Mesenchymal stem cell (in vitro differentiated cells and primary cell): ENCODE results near the gene ACTRT2.

Experiments used
- DNase-seq: peaks from one replicate; pipeline ENCODE4 v3.0.0-alpha.2; 2013
- H2AFZ ChIP-seq: one replicate; pipeline ENCODE4 v1.6.1; 2013; ENCODE audit warnings: low read depth, mild to moderate bottlenecking, control low read depth, inconsistent platforms, low read length, moderate library complexity
- H2AK5ac ChIP-seq: 2 replicates; pipeline ENCODE4 v1.6.1; 2013; ENCODE audit warnings: low read length, moderate library complexity, mild to moderate bottlenecking, inconsistent platforms; ENCODE audit not compliant: severe bottlenecking
- H2BK120ac ChIP-seq: one replicate; pipeline ENCODE4 v1.6.1; 2013; ENCODE audit warnings: low read depth, mild to moderate bottlenecking, inconsistent platforms, low read length, moderate library complexity
- H2BK12ac ChIP-seq, 2 experiments: one replicate each; pipeline ENCODE4 v1.6.1; 2013; ENCODE audit warnings: inconsistent platforms in 2 of 2, low read length in 2 of 2, mild to moderate bottlenecking in 2 of 2, moderate library complexity in 2 of 2, control low read depth in 1 of 2
- H2BK15ac ChIP-seq: one replicate; pipeline ENCODE4 v1.6.1; 2013; ENCODE audit warnings: mild to moderate bottlenecking, low read depth, inconsistent platforms; ENCODE audit not compliant: poor library complexity, severe bottlenecking
- H2BK5ac ChIP-seq: 2 replicates; pipeline ENCODE4 v1.6.1; 2013; ENCODE audit warnings: low read depth, mild to moderate bottlenecking, low read length, control low read depth, inconsistent platforms; ENCODE audit not compliant: poor library complexity, severe bottlenecking
- H3K14ac ChIP-seq, 2 experiments: one replicate each; pipeline ENCODE4 v1.6.1; 2013; ENCODE audit warnings: inconsistent platforms in 2 of 2, low read length in 2 of 2, control low read depth in 1 of 2, mild to moderate bottlenecking in 1 of 2, moderate library complexity in 1 of 2
- H3K18ac ChIP-seq, 2 experiments: one replicate each; pipeline ENCODE4 v1.6.1; 2013; ENCODE audit warnings: inconsistent platforms in 2 of 2, low read length in 2 of 2, control low read depth in 1 of 2, low read depth in 1 of 2, mild to moderate bottlenecking in 1 of 2
- H3K23ac ChIP-seq, 2 experiments: one replicate each; pipeline ENCODE4 v1.6.1; 2013; ENCODE audit warnings: inconsistent platforms in 2 of 2, low read length in 2 of 2, mild to moderate bottlenecking in 2 of 2, moderate library complexity in 2 of 2, control low read depth in 1 of 2
- H3K27ac ChIP-seq: 2 replicates; pipeline ENCODE4 v1.5.1; 2013; ENCODE audit warnings: mild to moderate bottlenecking, moderate library complexity, low read length, control low read depth, inconsistent platforms; ENCODE audit not compliant: poor library complexity, severe bottlenecking
- H3K27me3 ChIP-seq, 2 experiments: 2 replicates each; pipeline versions ENCODE4 v1.6.1 to v1.7.0; 2013; ENCODE audit warnings: low read length in 2 of 2, mild to moderate bottlenecking in 2 of 2, moderate library complexity in 2 of 2, control low read depth in 1 of 2, inconsistent platforms in 1 of 2; ENCODE audit not compliant: control insufficient read depth in 1 of 2, insufficient read depth in 1 of 2
- H3K36me3 ChIP-seq, 2 experiments: 2 replicates each; pipeline versions ENCODE4 v1.6.1 to v1.7.0; 2013; ENCODE audit warnings: low read length in 2 of 2, control low read depth in 1 of 2, inconsistent platforms in 1 of 2, low read depth in 1 of 2, mild to moderate bottlenecking in 1 of 2; ENCODE audit not compliant: insufficient read depth in 2 of 2, control insufficient read depth in 1 of 2
- H3K4ac ChIP-seq, 2 experiments: one replicate each; pipeline ENCODE4 v1.6.1; 2013; ENCODE audit warnings: inconsistent platforms in 2 of 2, low read length in 2 of 2, mild to moderate bottlenecking in 2 of 2, moderate library complexity in 2 of 2, control low read depth in 1 of 2, low read depth in 1 of 2
- H3K4me1 ChIP-seq: 2 replicates; pipeline ENCODE4 v1.6.1; 2013; ENCODE audit warnings: low read depth, low read length, control low read depth; ENCODE audit not compliant: control insufficient read depth, insufficient read depth
- H3K4me2 ChIP-seq: 2 replicates; pipeline ENCODE4 v1.6.1; 2013; ENCODE audit warnings: low read length, mild to moderate bottlenecking, inconsistent platforms; ENCODE audit not compliant: poor library complexity, severe bottlenecking
- H3K4me3 ChIP-seq, 2 experiments: 2 replicates each; pipeline versions ENCODE4 v1.5.1 to v1.7.0; 2013; ENCODE audit warnings: low read length in 2 of 2, mild to moderate bottlenecking in 2 of 2, control low read depth in 1 of 2, low read depth in 1 of 2; ENCODE audit not compliant: insufficient read depth in 1 of 2
- H3K79me1 ChIP-seq: replicated peaks from 2 replicates; pipeline ENCODE4 v1.6.1; 2013; ENCODE audit warnings: mild to moderate bottlenecking, control low read depth, low read length, inconsistent platforms; ENCODE audit not compliant: poor library complexity, severe bottlenecking
- H3K9ac ChIP-seq: 2 replicates; pipeline ENCODE4 v1.7.0; 2013; ENCODE audit warnings: mild to moderate bottlenecking, low read length, moderate library complexity
- H3K9me3 ChIP-seq: 2 replicates; pipeline ENCODE4 v1.7.0; 2013; ENCODE audit warnings: mild to moderate bottlenecking, low read length; ENCODE audit not compliant: control insufficient read depth
- H4K8ac ChIP-seq: one replicate; pipeline ENCODE4 v1.6.1; 2013; ENCODE audit warnings: inconsistent platforms, mild to moderate bottlenecking, low read length, moderate library complexity
- H4K91ac ChIP-seq: one replicate; pipeline ENCODE4 v1.6.1; 2013; ENCODE audit warnings: mild to moderate bottlenecking, low read length, inconsistent platforms
- WGBS: methylation state at CpG from one replicate; pipeline ENCODE4 v1.1.7; 2013; ENCODE audit warnings: mixed read lengths; 5-methylcytosine and 5-hydroxymethylcytosine counted together

The ACTRT2 gene

DNA sequence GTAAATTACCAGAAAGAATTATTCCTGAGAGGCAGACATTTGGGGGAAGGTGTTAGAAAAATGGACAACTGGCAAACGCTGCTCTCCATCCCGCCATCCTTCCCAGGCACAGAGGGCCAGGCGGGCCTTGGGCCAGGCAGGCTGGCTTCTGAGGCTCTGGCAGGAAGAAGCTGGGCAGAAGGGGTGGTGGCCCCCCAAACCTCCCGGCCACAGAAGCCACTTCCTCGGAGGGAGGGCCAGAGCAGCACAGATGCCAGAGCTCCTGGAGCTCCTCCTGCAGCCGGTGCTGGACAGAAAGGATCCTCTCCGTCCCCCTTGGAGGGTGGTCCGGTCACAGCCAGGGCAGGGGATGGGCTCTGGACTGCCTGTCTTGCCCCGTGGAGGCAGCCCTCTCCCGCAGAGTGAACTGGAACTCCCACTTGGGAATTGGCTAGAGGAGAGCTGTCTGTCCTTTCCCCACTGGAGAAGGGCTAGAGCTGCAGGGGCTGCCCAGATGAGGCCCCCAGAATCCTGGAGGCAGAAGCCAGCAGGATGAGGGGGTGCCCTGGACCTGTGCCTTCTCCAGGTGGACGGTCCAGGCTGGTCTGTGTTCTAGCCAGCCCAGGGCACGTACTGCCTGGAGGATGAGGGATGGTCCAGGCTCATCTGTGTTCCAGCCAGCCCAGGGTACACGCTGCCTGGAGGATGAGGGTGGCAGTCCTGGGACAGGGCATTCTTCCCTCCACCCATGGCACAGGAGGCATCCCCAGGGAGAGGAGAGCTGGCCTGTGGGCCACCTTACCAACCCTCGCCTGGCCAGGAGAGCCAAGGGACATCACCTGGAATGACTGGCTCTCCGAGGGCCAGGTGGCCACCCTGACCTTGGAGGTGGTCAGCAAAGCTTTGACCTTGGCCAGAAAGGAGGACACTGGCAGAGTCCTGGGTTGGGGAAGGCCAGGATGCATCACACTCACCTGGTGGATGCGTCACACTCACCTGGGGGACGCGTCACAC lies 47.4 kb upstream of the ACTRT2 start:
- Histone ChIP-seq H3K14ac (no peak overlapping the region), H4K91ac (no peak overlapping the region), H3K9ac (no peak overlapping the region), H2AK5ac (no peak overlapping the region), H4K8ac (no peak overlapping the region), H2BK120ac (no peak overlapping the region), H2AFZ (no peak overlapping the region), H3K4me3 (no peak overlapping the region), H3K23ac (no peak overlapping the region), H3K36me3 (no peaks in the 10 kb centered on the region), H3K4me1 (no peaks in the 10 kb centered on the region), H3K79me1 (no peaks in the 10 kb centered on the region), H2BK5ac (no peak overlapping the region), H3K4ac (no peak overlapping the region), H2BK12ac (no peak overlapping the region), H2BK15ac (no peak overlapping the region), H3K27me3 (no peaks in the 10 kb centered on the region), H3K27ac (no peak overlapping the region), H3K18ac (no peak overlapping the region), H3K4me2 (no peak overlapping the region), H3K9me3 (no peaks in the 10 kb centered on the region)
- WGBS: 77% methylated on average over 18 of the region's 18 CpGs
- no peak for DNase-seq

DNA sequence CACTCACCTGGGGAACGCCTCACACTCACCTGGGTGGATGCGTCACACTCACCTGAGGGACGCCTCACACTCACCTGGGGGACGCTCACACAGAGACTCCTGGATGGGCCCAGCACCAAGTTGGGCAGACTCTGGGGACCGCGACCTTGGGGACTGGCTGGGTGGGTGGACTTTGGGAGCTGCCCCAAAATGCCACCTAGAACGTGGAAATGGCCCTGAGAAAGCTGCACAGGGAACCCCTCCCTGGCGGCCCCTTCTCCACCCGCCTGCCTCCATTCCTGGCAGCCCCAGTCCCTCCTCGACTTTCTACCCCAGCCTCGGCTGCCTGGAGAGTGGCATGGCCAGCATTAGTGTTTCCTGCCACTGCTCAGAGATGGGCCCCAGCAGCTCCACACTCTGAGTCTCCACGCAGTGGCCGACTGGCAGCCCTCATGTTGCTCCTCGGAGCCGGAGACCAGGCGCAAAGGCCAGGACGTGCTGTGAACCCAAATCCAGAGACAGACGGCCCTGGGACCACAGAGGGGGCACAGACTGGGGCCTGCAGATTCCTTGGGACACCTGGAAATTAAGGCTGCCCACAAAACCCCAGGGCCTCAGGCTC lies 46.5 kb upstream of the ACTRT2 start:
- Histone ChIP-seq H2BK12ac (no peak overlapping the region), H2AK5ac (no peak overlapping the region), H3K14ac (no peak overlapping the region), H3K18ac (no peak overlapping the region), H4K91ac (no peak overlapping the region), H2BK120ac (no peak overlapping the region), H3K9ac (no peak overlapping the region), H3K4me1 (no peaks in the 10 kb centered on the region), H3K36me3 (no peaks in the 10 kb centered on the region), H2BK15ac (no peak overlapping the region), H3K4me2 (no peak overlapping the region), H3K79me1 (no peaks in the 10 kb centered on the region), H3K27me3 (no peaks in the 10 kb centered on the region), H3K4me3 (no peak overlapping the region), H3K9me3 (no peaks in the 10 kb centered on the region), H4K8ac (no peak overlapping the region), H3K23ac (no peak overlapping the region), H2AFZ (no peak overlapping the region), H2BK5ac (no peak overlapping the region), H3K27ac (no peak overlapping the region), H3K4ac (no peak overlapping the region)
- 84% methylated on average over 18 of the region's 18 CpGs for WGBS
- no peak for DNase-seq

DNA sequence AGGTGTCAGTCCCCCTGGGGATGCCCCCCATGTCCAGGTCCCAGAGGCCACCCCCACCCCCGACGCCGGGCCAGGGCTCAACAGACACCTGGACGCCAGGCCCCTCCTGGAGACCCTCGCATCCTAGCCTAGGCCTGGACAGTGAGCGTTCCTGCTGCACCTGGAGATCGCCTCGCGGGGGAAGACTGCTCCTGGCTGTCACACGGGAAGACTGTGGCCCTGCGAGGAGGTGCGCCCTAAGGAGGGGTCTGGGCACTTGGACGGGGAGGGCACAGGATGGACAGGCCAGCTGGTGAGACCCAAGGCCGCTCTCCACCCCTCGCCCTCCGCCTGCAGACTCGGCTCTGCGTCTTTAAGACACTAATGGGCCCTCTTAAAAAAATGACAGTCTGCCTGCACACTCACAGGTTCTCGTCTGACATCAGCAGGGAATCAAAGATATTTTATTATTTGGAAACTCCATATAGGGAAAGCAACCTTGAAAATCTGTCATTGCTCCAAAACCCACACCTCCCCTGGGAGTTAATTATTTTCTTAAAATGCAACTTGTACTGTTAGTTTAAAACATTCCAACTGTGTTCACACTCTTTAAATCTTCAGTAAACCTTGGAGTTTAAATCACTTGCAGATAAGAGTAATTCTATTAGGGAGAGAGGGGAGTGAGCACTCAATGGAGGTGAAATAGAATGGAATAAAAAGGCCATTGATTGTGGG lies 45.6 kb upstream of the ACTRT2 start:
- 86% methylated on average over 18 of the region's 19 CpGs for WGBS
- Histone ChIP-seq H2BK12ac (no peak overlapping the region), H3K36me3 (no peaks in the 10 kb centered on the region), H4K91ac (no peak overlapping the region), H3K4me1 (no peaks in the 10 kb centered on the region), H2BK15ac (no peak overlapping the region), H3K79me1 (no peaks in the 10 kb centered on the region), H3K18ac (no peak overlapping the region), H2AFZ (no peak overlapping the region), H2BK5ac (no peak overlapping the region), H3K14ac (no peak overlapping the region), H3K4ac (no peak overlapping the region), H3K4me3 (no peak overlapping the region), H3K27me3 (peaks cover 0 to 3% of the 10 kb centered on the region in 2 experiments), H2AK5ac (no peak overlapping the region), H4K8ac (no peak overlapping the region), H3K9me3 (no peaks in the 10 kb centered on the region), H2BK120ac (no peak overlapping the region), H3K9ac (no peak overlapping the region), H3K4me2 (no peak overlapping the region), H3K23ac (no peak overlapping the region), H3K27ac (no peak overlapping the region)
- DNase-seq: no peak

DNA sequence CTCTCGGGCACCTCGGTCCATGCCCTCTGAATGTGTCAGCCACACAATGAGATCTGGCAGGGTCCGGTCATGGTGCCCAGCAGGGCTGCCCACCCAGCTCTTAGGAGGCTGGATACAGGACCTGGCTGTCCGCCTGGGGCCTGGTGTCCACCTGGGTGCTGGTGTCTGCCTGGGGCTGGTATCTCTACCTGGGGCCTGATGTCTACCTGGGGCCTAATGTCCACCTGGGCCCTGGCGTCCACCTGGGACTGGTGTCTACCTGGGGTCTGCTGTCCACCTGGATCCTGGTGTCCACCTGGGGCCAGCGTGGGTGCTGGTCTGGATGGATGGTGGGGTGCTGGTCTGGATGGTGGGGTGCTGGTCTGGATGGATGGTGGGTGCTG lies 45.1 kb upstream of the ACTRT2 start:
- Histone ChIP-seq H3K9me3 (no peaks in the 10 kb centered on the region), H3K14ac (no peak overlapping the region), H2BK5ac (no peak overlapping the region), H3K4me1 (no peaks in the 10 kb centered on the region), H2BK15ac (no peak overlapping the region), H3K9ac (no peak overlapping the region), H2AK5ac (no peak overlapping the region), H3K23ac (no peak overlapping the region), H2BK12ac (no peak overlapping the region), H3K18ac (no peak overlapping the region), H3K36me3 (no peaks in the 10 kb centered on the region), H3K27me3 (peaks cover 0 to 3% of the 10 kb centered on the region in 2 experiments), H3K4me2 (no peak overlapping the region), H4K91ac (no peak overlapping the region), H3K27ac (no peak overlapping the region), H3K4ac (no peak overlapping the region), H3K79me1 (no peaks in the 10 kb centered on the region), H4K8ac (no peak overlapping the region), H3K4me3 (no peak overlapping the region), H2BK120ac (no peak overlapping the region), H2AFZ (no peak overlapping the region)
- DNase-seq: no peak
- 86% methylated on average over 6 of the region's 6 CpGs for WGBS
